Bronchial epithelial cell (primary cell): Measurements from ENCODE around the gene OVOL2. TPM values are rescaled to one million over a fixed set of nuclear protein-coding genes. Genes with fewer than 3 reads are reported as not detected.

Source experiments
- DNase-seq: peaks from one replicate; pipeline ENCODE4 v3.0.0-alpha.2; 2010; ENCODE audit warnings: low read depth
- FAIRE-seq: peaks from 2 replicates; lab custom pipeline; 2011; peaks lifted over from hg19 to GRCh38; lab: Jason Lieb, UNC
- H3K27me3 ChIP-seq: 2 replicates; pipeline ENCODE4 v1.5.1; 2011; ENCODE audit warnings: low read length; ENCODE audit not compliant: control insufficient read depth, insufficient read depth
- H3K36me3 ChIP-seq: 2 replicates; pipeline ENCODE4 v1.5.1; 2011; ENCODE audit warnings: low read length; ENCODE audit not compliant: control insufficient read depth, insufficient read depth
- H3K4me3 ChIP-seq: 2 replicates; pipeline ENCODE4 v1.5.1; 2011; ENCODE audit warnings: mild to moderate bottlenecking, low read depth, low read length, control low read depth
- total RNA-seq: library from RNA; depleted of rRNA; stranded (reverse); fragments of >200 nt; gene quantifications from 2 replicates; pipeline ENCODE4 v1.2.1, GENCODE V29; 2014
- TF ChIP-seq, protein P1 (sequence below): IDR thresholded peaks from 2 replicates; pipeline ENCODE4 v1.5.1; 2011; ENCODE audit warnings: mild to moderate bottlenecking, moderate library complexity, low read length, control low read depth, inconsistent platforms; ENCODE audit not compliant: insufficient read depth, severe bottlenecking

Gene OVOL2
- total RNA-seq, 1 donor from 2014 or later, result 27.6 TPM

GRCh38 chr20:18016772-18017171 is 40.9 kb downstream of the OVOL2 start:
- FAIRE-seq, result no peak
- TF ChIP-seq, protein P1, sequence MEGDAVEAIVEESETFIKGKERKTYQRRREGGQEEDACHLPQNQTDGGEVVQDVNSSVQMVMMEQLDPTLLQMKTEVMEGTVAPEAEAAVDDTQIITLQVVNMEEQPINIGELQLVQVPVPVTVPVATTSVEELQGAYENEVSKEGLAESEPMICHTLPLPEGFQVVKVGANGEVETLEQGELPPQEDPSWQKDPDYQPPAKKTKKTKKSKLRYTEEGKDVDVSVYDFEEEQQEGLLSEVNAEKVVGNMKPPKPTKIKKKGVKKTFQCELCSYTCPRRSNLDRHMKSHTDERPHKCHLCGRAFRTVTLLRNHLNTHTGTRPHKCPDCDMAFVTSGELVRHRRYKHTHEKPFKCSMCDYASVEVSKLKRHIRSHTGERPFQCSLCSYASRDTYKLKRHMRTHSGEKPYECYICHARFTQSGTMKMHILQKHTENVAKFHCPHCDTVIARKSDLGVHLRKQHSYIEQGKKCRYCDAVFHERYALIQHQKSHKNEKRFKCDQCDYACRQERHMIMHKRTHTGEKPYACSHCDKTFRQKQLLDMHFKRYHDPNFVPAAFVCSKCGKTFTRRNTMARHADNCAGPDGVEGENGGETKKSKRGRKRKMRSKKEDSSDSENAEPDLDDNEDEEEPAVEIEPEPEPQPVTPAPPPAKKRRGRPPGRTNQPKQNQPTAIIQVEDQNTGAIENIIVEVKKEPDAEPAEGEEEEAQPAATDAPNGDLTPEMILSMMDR, result no peak
- H3K4me3 ChIP-seq, result no peak overlapping the region
- no peak for DNase-seq
- peaks cover 10% of the 10 kb centered on the region for H3K36me3 ChIP-seq
- H3K27me3 ChIP-seq, result no peaks in the 10 kb centered on the region

DNA sequence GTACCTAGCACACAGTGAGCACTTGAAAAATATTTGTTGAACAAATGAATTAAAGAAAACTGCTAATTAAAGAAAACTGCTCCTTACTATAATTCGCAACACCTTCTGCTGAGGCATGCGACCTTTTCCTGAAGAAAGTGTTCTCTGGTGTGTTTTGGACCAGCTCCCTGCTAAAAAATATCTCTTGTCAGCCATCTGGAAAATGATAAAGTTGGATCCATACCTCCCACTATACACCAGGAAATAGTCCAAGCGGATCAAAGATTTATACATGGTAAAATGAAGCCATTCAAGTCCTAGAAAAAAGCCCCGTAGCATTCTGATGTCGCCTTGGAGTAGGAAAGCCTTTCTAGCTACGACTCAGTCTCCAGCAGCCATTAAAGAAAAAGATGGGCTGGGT is 43.3 kb downstream of the OVOL2 start:
- DNase-seq, result no peak
- Histone ChIP-seq H3K4me3 (no peak overlapping the region), H3K27me3 (no peaks in the 10 kb centered on the region), H3K36me3 (no peaks in the 10 kb centered on the region)
- TF ChIP-seq, protein P1, result no peak
- FAIRE-seq, result no peak

DNA sequence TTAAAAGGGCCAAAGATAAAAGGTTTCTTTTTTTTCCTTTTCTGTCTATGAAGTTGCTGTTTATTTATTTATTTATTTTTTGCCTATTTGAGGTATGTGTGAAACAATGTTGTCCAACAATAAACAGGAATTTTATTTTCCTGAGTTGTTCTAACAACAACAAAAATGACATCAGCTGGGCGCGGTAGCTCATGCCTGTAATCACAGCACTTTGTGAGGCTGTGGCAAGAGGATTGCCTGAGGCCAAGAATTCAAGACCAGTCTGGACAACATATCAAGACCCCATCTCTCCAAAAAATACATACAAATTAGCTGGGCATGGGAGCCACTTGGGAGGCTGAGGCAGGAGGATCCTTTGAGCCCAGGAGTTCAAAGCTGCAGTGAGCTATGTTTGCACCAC is 44.8 kb downstream of the OVOL2 start:
- no peaks in the 10 kb centered on the region for H3K27me3 ChIP-seq
- DNase-seq, result no peak
- no peaks in the 10 kb centered on the region for H3K36me3 ChIP-seq
- TF ChIP-seq, protein P1, result no peak
- no peak overlapping the region for H3K4me3 ChIP-seq
- FAIRE-seq, result no peak

DNA sequence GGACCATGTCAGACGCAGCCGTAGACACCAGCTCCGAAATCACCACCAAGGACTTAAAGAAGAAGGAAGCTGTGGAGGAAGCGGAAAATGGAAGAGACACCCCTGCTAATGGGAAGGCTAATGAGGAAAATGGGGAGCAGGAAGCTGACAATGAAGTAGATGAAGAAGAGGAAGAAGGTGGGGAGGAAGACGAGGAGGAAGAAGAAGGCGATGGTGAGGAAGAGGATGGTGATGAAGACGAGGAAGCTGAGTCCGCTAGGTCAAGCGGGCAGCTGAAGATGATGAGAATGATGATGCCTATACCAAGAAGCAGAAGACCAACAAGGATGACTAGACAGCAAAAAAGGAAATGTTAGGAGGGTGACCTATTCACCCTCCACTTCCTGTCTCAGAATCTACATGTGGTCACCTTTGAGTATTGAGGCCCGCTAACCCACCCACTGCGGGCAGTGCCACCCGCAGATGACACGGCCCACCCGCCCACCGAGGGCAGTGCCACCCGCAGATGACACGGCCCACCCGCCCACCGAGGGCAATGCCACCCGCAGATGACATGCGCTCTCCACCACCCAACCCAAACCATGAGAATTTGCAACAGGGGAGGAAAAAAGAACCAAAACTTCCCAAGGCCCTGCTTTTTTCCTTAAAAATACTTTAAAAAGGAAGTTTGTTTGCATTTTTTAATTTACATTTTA is 45.6 kb downstream of the OVOL2 start:
- Histone ChIP-seq H3K4me3 (no peak overlapping the region), H3K36me3 (no peaks in the 10 kb centered on the region), H3K27me3 (no peaks in the 10 kb centered on the region)
- DNase-seq (no peak), FAIRE-seq (no peak)
- TF ChIP-seq, protein P1, result no peak

DNA sequence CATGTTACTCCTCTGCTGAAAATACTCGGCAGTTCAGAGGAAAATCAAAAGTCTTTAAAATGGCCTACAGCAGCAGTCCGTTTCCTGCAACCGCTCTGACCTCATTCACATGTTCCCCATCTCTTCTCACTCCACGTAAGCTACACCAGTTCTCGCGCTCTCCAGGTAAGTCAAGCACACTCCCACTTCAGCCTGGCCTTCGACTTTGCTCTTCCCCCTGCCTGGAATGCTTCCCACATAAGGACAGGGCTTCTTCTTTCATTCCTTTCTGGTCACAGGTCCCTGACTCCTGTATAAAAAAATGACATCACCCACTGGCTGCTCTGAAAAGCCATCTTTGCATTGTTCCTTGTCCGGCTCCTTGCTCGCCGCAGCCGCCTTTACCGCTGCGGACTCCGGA is 46.2 kb downstream of the OVOL2 start:
- no peak overlapping the region for H3K4me3 ChIP-seq
- DNase-seq, result no peak
- H3K36me3 ChIP-seq, result no peaks in the 10 kb centered on the region
- H3K27me3 ChIP-seq, result no peaks in the 10 kb centered on the region
- no peak for FAIRE-seq
- TF ChIP-seq, protein P1, result no peak

DNA sequence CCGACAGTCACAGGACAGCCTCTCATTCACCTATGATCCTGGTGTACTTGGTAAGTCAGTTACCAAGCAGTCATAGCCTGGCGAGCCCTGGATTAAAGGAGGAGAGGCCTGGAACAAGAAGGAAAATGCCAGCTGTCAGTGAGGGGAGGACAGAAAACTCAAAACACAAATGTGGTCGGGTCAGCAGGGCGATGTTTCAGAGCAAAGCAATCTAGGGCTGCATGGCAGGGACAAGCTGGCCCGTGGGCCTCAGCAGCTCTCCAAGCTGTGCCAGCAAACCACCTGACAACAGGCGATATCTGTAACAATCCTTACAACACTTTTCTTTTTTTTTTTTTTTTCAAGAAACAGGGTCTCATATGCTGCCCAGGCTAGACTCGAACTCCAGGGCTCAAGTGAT is 48.6 kb downstream of the OVOL2 start:
- no peaks in the 10 kb centered on the region for H3K36me3 ChIP-seq
- TF ChIP-seq, protein P1, result no peak
- no peaks in the 10 kb centered on the region for H3K27me3 ChIP-seq
- no peak for DNase-seq
- no peak for FAIRE-seq
- H3K4me3 ChIP-seq, result no peak overlapping the region
